ENCODE data around the gene MSH2. TPM values are rescaled to one million over a fixed set of nuclear protein-coding genes. Genes with fewer than 3 reads are reported as not detected.

The MSH2 gene
- total and polyA plus RNA-seq, 2 donors (not counting 3 experiments of a cell fraction or from before 2014, with no cell fraction given): 9.7 to 30.5 TPM

DNA sequence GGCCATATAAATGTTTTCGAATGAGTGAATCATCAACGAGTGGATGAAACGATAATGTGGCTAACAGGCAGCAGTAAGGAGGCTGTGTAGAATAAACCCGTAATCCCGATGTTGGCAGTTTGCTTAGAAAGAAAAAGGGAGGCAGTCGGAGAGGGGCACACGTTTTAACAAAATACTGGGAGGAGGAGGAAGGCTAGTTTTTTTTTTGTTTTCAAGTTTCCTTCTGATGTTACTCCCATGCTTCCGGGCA is 476 bp upstream of the MSH2 start:
- Histone ChIP-seq H3K9me1 (replicated peaks; ENCODE audit: control insufficient read depth, extremely low read depth, insufficient read depth, low read length) (no peaks in the 10 kb centered on the region), H2AFZ (ENCODE audit: low read depth, low read length) (peak overlapping the region; percentile 71), H3K4me1 (ENCODE audit: control insufficient read depth, extremely low read depth, insufficient read depth, low read length) (peaks cover 14% of the 10 kb centered on the region), H3K79me2 (ENCODE audit: control insufficient read depth, insufficient read depth, low read length) (peaks cover 27% of the 10 kb centered on the region), H4K20me1 (replicated peaks; ENCODE audit: control insufficient read depth, extremely low read depth, insufficient read depth, low read length) (no peaks in the 10 kb centered on the region), H3K27ac (ENCODE audit: insufficient read depth, low read depth, low read length) (peak overlapping the region; percentile 6), H3K9me3 (replicated peaks; ENCODE audit: control insufficient read depth, insufficient read depth, low read length) (no peaks in the 10 kb centered on the region), H3K4me3 (replicated peaks in 1 of 3; ENCODE audit: insufficient read depth in 1 of 3, low read depth in 1 of 3, low read length in 3 of 3) (peak overlapping the region; percentile 6 to 80 (median 76)), H3K27me3 (ENCODE audit: control insufficient read depth in 2 of 2, insufficient read depth in 2 of 2, low read length in 2 of 2) (no peaks in the 10 kb centered on the region), H3K9ac (replicated peaks; ENCODE audit: extremely low read depth, insufficient read depth, low read length) (peak overlapping the region; percentile 19), H3K4me2 (ENCODE audit: insufficient read depth, low read length) (peak overlapping the region; percentile 76), H3K36me3 (ENCODE audit: control insufficient read depth in 2 of 2, extremely low read depth in 1 of 2, insufficient read depth in 2 of 2, low read length in 2 of 2) (no peaks in the 10 kb centered on the region)
- dilution Hi-C loops (cut with MboI; ENCODE audit: extremely low pct_ligation_motif_present, low sequenced_read_pairs): no loop called here
- BruUV-seq (replicated peaks): TSS peak; percentile 55
- peak; percentile 18 for TF ChIP-seq FOS (IDR thresholded peaks at IDR 0.05; ENCODE audit: borderline replicate concordance, insufficient read depth, low read length)
- TF ChIP-seq POLR2A (IDR thresholded peaks at IDR 0.05; ENCODE audit: low read depth, low read length): no peak
- TF ChIP-seq, protein P1, sequence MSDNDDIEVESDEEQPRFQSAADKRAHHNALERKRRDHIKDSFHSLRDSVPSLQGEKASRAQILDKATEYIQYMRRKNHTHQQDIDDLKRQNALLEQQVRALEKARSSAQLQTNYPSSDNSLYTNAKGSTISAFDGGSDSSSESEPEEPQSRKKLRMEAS (IDR thresholded peaks at IDR 0.05; ENCODE audit: insufficient read depth, insufficient read length): no peak
- CTCF ChIA-PET: interaction anchor here (0.7 to 2.6 kb wide), 8 partner anchors 10 to 365 kb away, joined by 3 to 18 read pairs (median 7); no protein-coding TSS in a partner anchor
- DNase-seq (ENCODE audit: low read depth, low spot score): no peak
- FAIRE-seq: no peak
- POLR2A ChIA-PET: no interaction called here
- intact Hi-C loops (cut with micrococcal nuclease): loop anchor here (5.0 kb wide), 1 partner anchor 125 kb away; no protein-coding TSS in a partner anchor

DNA sequence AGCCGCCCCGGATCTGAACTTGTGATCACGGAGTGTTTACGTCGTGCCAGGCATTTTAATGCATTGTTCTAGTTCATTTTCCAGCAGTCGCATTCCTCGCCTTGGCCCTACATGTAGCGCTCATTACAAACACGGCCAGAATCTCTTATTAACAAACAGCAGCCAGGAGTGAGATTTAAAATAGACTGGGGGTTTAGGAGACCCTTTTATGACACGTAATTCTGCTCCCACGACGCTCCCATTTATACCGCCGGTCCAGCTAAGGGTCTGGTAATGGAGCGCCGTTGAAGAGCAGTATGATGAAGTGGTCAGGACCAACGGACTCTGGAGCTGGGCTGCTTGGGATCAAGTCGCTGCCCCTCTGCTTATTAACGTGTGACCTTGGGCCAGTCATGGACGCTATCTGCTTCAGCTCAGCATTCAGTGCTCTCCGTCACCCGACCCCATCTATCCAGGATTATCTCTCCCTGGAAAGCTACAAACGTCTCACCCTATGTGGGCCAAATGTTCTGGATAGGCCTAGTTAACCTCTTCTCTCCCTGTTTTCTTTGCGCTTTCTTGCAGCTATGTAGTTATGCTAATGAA is 745 bp downstream of the MSH2 start:
- Histone ChIP-seq H3K27ac (ENCODE audit: insufficient read depth, low read depth, low read length) (peak overlapping the region; percentile 44), H3K9me3 (replicated peaks; ENCODE audit: control insufficient read depth, insufficient read depth, low read length) (no peaks in the 10 kb centered on the region), H3K79me2 (ENCODE audit: control insufficient read depth, insufficient read depth, low read length) (peaks cover 30% of the 10 kb centered on the region), H3K9me1 (replicated peaks; ENCODE audit: control insufficient read depth, extremely low read depth, insufficient read depth, low read length) (no peaks in the 10 kb centered on the region), H3K9ac (replicated peaks; ENCODE audit: extremely low read depth, insufficient read depth, low read length) (peak overlapping the region; percentile 60), H3K4me1 (ENCODE audit: control insufficient read depth, extremely low read depth, insufficient read depth, low read length) (peaks cover 14% of the 10 kb centered on the region), H4K20me1 (replicated peaks; ENCODE audit: control insufficient read depth, extremely low read depth, insufficient read depth, low read length) (no peaks in the 10 kb centered on the region), H3K27me3 (ENCODE audit: control insufficient read depth in 2 of 2, insufficient read depth in 2 of 2, low read length in 2 of 2) (no peaks in the 10 kb centered on the region), H2AFZ (ENCODE audit: low read depth, low read length) (peak overlapping the region; percentile 80), H3K4me3 (replicated peaks in 1 of 3; ENCODE audit: insufficient read depth in 1 of 3, low read depth in 1 of 3, low read length in 3 of 3) (peak overlapping the region; percentile 46 to 80 (median 76)), H3K36me3 (ENCODE audit: control insufficient read depth in 2 of 2, extremely low read depth in 1 of 2, insufficient read depth in 2 of 2, low read length in 2 of 2) (no peaks in the 10 kb centered on the region), H3K4me2 (ENCODE audit: insufficient read depth, low read length) (peak overlapping the region; percentile 89)
- dilution Hi-C loops (cut with MboI; ENCODE audit: extremely low pct_ligation_motif_present, low sequenced_read_pairs) (no loop called here), intact Hi-C loops (cut with micrococcal nuclease) (loop anchor here (5.0 kb wide), 1 partner anchor 124 kb away; no protein-coding TSS in a partner anchor)
- POLR2A ChIA-PET: interaction anchor here (0.6 kb wide), 1 partner anchor 81 kb away, joined by 3 read pairs; no protein-coding TSS in a partner anchor
- TF ChIP-seq MYC (IDR thresholded peaks at IDR 0.05; ENCODE audit: low read depth, low read length) (no peak), JUN (IDR thresholded peaks at IDR 0.05; ENCODE audit: borderline replicate concordance, insufficient read depth, insufficient read length, low read depth) (no peak), POLR2A (IDR thresholded peaks at IDR 0.05; ENCODE audit: low read depth, low read length) (no peak), POLR2AphosphoS5 (IDR thresholded peaks at IDR 0.05; ENCODE audit: insufficient read depth, low read depth, low read length) (no peak), FOS (IDR thresholded peaks at IDR 0.05; ENCODE audit: borderline replicate concordance, insufficient read depth, low read length) (no peak), GATA2 (IDR thresholded peaks at IDR 0.05; ENCODE audit: insufficient read depth, insufficient read length, low read depth, low read length) (no peak), EZH2 (IDR thresholded peaks at IDR 0.05; ENCODE audit: borderline replicate concordance, low read depth, low read length, severe bottlenecking) (no peak)
- TF ChIP-seq, protein P2, sequence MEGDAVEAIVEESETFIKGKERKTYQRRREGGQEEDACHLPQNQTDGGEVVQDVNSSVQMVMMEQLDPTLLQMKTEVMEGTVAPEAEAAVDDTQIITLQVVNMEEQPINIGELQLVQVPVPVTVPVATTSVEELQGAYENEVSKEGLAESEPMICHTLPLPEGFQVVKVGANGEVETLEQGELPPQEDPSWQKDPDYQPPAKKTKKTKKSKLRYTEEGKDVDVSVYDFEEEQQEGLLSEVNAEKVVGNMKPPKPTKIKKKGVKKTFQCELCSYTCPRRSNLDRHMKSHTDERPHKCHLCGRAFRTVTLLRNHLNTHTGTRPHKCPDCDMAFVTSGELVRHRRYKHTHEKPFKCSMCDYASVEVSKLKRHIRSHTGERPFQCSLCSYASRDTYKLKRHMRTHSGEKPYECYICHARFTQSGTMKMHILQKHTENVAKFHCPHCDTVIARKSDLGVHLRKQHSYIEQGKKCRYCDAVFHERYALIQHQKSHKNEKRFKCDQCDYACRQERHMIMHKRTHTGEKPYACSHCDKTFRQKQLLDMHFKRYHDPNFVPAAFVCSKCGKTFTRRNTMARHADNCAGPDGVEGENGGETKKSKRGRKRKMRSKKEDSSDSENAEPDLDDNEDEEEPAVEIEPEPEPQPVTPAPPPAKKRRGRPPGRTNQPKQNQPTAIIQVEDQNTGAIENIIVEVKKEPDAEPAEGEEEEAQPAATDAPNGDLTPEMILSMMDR (IDR thresholded peaks at IDR 0.05; ENCODE audit: extremely low read depth in 1 of 2, insufficient read depth in 1 of 2, low read depth in 1 of 2, low read length in 2 of 2): no peak
- TF ChIP-seq, protein P1 (IDR thresholded peaks at IDR 0.05; ENCODE audit: insufficient read depth, insufficient read length): no peak
- CTCF ChIA-PET: interaction anchor here (0.7 to 2.6 kb wide), 6 partner anchors 9 to 364 kb away, joined by 3 to 18 read pairs (median 8); no protein-coding TSS in a partner anchor
- DNase-seq (ENCODE audit: low read depth, low spot score): no peak
- BruUV-seq (replicated peaks): TSS peak; percentile 53
- FAIRE-seq: peak; percentile 71
